ENCODE results near the gene CHD1L. TPM values are rescaled to one million over a fixed set of nuclear protein-coding genes. Genes with fewer than 3 reads are reported as not detected.

The CHD1L gene
- total and polyA plus RNA-seq, 2 of the 13 experiments (the other 11 are each of a cell fraction or from before 2014, with no cell fraction given): 74.3 to 111 TPM

GRCh38 chr1:147242449-147243227 lies at the start of gene CHD1L (continued):
- peak; percentile 42; the same call in 1 of the 2 replicates for TF ChIP-seq ZNF609 (CRISPR knock-in tag; IDR thresholded peaks at IDR 0.05; ENCODE audit: borderline replicate concordance)
- peak; percentile 100 for TF ChIP-seq RAD21 (CRISPR knock-in tag; IDR thresholded peaks at IDR 0.05)
- TF ChIP-seq FOXK2 (IDR thresholded peaks at IDR 0.05): no peak
- TF ChIP-seq SOX6 (IDR thresholded peaks at IDR 0.05): no peak
- peak; percentile 82 for TF ChIP-seq SOX6 (CRISPR knock-in tag; IDR thresholded peaks at IDR 0.05)
- TF ChIP-seq SP5 (CRISPR knock-in tag; IDR thresholded peaks at IDR 0.05; ENCODE audit: borderline replicate concordance, low read depth): peak; percentile 65; the same call in 1 of the 2 replicates
- TF ChIP-seq CHCHD3 (CRISPR knock-in tag; IDR thresholded peaks at IDR 0.05): peak; percentile 65; the same call in 1 of the 2 replicates
- peak; percentile 96 for TF ChIP-seq CTCF (CRISPR knock-in tag; IDR thresholded peaks at IDR 0.05)
- no peak for TF ChIP-seq SUZ12 (IDR thresholded peaks at IDR 0.05; ENCODE audit: low read depth, low read length)
- TF ChIP-seq ZNF367 (CRISPR knock-in tag; IDR thresholded peaks at IDR 0.05; ENCODE audit: borderline replicate concordance): peak; percentile 69; the same call in 1 of the 2 replicates
- no peak for TF ChIP-seq ZNF562 (CRISPR knock-in tag; IDR thresholded peaks at IDR 0.05; ENCODE audit: borderline replicate concordance)
- peak; percentile 83 for TF ChIP-seq ZNF792 (CRISPR knock-in tag; IDR thresholded peaks at IDR 0.05)
- TF ChIP-seq SNAPC4 (CRISPR knock-in tag; IDR thresholded peaks at IDR 0.05): no peak
- TF ChIP-seq ZNF816 (CRISPR knock-in tag; IDR thresholded peaks at IDR 0.05; ENCODE audit: borderline replicate concordance): 0 out of 2 replicates have a peak, but pooled peaks have one; percentile 66
- TF ChIP-seq ATF6 (CRISPR knock-in tag; conservative IDR thresholded peaks at IDR 0.05): no peak
- peak; percentile 76; the same call in 1 of the 2 replicates for TF ChIP-seq CBX5 (CRISPR knock-in tag; IDR thresholded peaks at IDR 0.05; ENCODE audit: borderline replicate concordance)
